Activated CD8-positive, alpha-beta memory T cell treated with anti-CD3 and anti-CD28 coated beads, Interleukin-2, amount 50 U/mL, for 24 hours (primary cell): ENCODE data around the gene RHOD.
A peak's percentile ranks its signal among the peaks of the same experiment; 100 is the strongest.

ENCODE experiments used
- DNase-seq: peaks from one replicate; pipeline ENCODE4 v3.0.0-alpha.2; 2020; ENCODE audit errors: extremely low read depth

Gene RHOD

GRCh38 chr11:67117672-67118180 lies 61.1 kb downstream of the RHOD start:
- DNase-seq, result no peak

DNA sequence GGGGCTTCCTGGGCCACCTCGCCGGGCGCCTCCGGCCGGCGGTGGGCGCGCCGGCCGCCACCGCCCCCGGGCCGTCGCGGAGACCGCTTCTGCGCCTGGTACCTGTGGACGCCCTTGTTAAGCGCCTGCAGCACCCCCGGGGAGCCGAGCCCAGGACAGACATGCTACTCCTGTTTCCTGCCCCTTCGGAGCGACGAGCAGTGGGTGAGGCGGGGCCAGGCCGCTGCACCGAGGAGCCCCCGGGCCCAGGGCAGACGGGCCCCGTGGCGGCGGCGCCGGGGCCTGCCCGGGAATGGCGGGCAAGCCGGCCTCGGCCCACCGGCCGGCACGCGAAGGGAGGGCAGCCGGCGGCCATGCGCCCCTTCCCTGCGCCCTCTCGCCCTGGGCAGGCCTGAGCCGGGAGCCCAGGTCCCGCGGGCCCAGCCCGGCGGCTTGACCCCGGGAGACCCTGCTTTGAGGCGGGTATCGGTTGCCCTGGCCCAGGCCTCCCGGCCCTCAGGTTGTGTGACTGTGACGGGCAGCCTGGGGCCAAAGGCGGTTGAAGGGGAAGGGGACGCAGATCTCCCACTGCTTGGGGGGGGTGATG lies 61.6 kb downstream of the RHOD start:
- no peak for DNase-seq

DNA sequence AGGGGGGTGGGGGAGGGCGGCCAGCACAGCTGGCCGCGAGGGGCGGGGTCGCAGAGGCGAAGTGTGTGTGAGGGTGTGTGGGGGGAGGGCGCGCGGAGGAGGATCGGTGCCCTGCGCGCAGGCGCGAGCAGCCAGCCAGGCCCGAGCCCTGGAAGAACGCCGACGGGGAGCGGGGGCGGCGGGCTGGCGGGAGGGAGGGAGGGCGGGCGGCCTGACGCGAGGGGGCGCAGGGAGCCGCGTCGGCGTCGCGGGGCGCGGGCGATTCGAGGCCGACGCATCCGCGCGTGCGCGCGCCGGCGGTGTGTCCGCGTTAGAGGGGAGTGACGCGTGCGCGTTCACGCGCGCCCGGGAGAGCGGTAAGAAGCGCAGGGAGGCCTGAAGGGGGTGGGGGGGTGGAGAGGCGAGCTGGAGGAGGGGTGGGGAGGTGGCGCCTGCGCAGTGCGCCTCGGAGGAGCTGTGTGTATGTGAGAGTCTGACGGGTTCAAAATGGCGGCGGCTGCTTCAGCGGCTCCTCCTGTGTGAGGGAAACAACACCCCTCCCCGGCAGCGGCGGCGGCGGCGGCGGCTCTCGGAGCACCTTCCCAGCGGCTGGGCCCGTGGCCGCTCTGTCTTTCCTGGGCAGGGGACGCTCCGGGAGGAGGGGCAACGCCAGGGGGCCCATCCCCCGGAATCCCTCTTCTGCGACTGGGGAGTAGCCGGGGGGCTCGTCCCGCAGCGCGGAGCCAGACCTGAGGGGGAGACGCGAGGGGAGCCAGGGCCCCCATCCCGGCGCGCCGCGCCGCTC lies 62.3 kb downstream of the RHOD start, which contains the start of gene KDM2A:
Gene KDM2A (plus strand): TSS at position 463 of the 784 bp plus-strand sequence. CDS start 2,054 bp downstream, outside the sequence.
- peak; percentile 96 for DNase-seq

GRCh38 chr11:67119585-67120391 lies 63.1 kb downstream of the RHOD start:
- DNase-seq, result no peak

DNA sequence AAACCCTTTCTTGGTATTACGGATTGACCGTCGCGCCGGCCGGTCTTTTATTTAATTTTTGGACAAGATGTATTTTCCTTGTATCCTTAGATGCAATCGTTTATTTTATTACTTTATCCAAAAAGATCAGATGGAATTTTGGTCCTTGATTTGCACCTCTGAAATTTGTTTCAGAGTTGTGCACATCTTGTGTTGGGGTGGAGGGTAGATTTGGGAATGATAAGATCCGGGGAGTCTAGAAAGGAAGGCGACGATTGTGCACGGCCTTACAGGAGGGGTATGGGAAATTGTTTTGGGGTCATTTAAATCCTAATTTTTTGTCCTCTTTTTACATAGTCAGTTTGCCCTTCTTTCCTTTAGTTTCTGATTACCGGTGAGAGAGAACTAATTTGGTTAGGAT lies 63.8 kb downstream of the RHOD start:
- DNase-seq, result no peak

GRCh38 chr11:67120881-67121710 lies 64.4 kb downstream of the RHOD start:
- no peak for DNase-seq
